ENCODE measurements around the gene CDH11.

CDH11 gene

GRCh38 chr16:65057184-65057583, 64.7 kb downstream of the CDH11 start:
- no peak overlapping the region for H3K4me3 ChIP-seq (ENCODE audit: low read length)
- DNase-seq (ENCODE audit: low read depth), result no peak
- TF ChIP-seq CTCF (IDR thresholded peaks at IDR 0.05; ENCODE audit: insufficient read depth, low read depth, low read length, missing control alignments), result no peak

GRCh38 chr16:65054457-65054856, 67.4 kb downstream of the CDH11 start:
- TF ChIP-seq CTCF (IDR thresholded peaks at IDR 0.05; ENCODE audit: insufficient read depth, low read depth, low read length, missing control alignments), result no peak
- no peak for DNase-seq (ENCODE audit: low read depth)
- no peak overlapping the region for H3K4me3 ChIP-seq (ENCODE audit: low read length)

- H3K4me3 ChIP-seq (ENCODE audit: low read length), result no peak overlapping the region
- TF ChIP-seq CTCF (IDR thresholded peaks at IDR 0.05; ENCODE audit: insufficient read depth, low read depth, low read length, missing control alignments), result no peak
- DNase-seq (ENCODE audit: low read depth), result no peak
Observed at GRCh38 chr16:65049679-65050078, 72.2 kb downstream of the CDH11 start.

GRCh38 chr16:65045961-65046360, 75.9 kb downstream of the CDH11 start:
- no peak for DNase-seq (ENCODE audit: low read depth)
- no peak for TF ChIP-seq CTCF (IDR thresholded peaks at IDR 0.05; ENCODE audit: insufficient read depth, low read depth, low read length, missing control alignments)
- H3K4me3 ChIP-seq (ENCODE audit: low read length), result no peak overlapping the region

- H3K4me3 ChIP-seq (ENCODE audit: low read length), result no peak overlapping the region
- peak; percentile 14 for DNase-seq (ENCODE audit: low read depth)
- no peak for TF ChIP-seq CTCF (IDR thresholded peaks at IDR 0.05; ENCODE audit: insufficient read depth, low read depth, low read length, missing control alignments)
Observed at GRCh38 chr16:65044873-65045272, 77.0 kb downstream of the CDH11 start.

GRCh38 chr16:65044026-65044425, 77.8 kb downstream of the CDH11 start:
- no peak overlapping the region for H3K4me3 ChIP-seq (ENCODE audit: low read length)
- no peak for DNase-seq (ENCODE audit: low read depth)
- TF ChIP-seq CTCF (IDR thresholded peaks at IDR 0.05; ENCODE audit: insufficient read depth, low read depth, low read length, missing control alignments), result no peak

GRCh38 chr16:65042438-65043365, 79.2 kb downstream of the CDH11 start:
- TF ChIP-seq CTCF (IDR thresholded peaks at IDR 0.05; ENCODE audit: insufficient read depth, low read depth, low read length, missing control alignments), result no peak
- no peak for DNase-seq (ENCODE audit: low read depth)
- no peak overlapping the region for H3K4me3 ChIP-seq (ENCODE audit: low read length)
